ENCODE data around the gene FRMD4A.

The FRMD4A gene

DNA sequence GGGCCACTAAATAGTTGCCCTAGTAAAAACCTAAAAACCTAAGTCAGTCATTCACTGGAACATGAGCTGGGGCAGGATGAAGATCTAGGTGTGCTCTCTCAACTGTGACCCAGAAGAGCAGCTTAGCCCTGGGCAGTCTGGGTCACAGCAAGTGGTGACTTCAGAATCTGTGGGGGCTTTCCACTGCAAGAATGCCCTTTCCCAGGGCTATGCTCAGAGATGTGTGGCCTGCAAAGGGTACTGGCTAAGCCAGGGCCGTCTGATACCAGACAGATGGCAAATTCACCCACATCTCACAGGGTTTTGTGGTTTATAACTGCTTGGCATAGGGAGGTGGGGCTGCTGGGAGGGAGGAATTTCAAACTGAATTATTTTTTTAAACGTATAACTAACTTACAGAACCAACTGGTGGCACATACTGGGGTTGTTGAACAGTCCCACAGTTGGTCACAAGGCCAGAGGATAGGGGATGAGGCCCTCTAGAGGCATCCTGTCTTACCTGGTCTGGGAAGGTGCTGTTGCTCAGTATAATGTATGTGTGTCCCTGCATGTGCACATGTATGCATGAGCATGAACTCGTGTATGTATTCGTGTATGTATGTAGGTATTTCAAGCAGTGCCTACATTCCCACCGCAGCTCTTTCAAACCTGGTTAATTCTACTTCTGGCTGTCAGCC, 680.7 kb downstream of the FRMD4A start:
- Histone ChIP-seq H3K27me3 (ENCODE audit: low read depth, low read length) (no peaks in the 10 kb centered on the region), H3K36me3 (ENCODE audit: control insufficient read depth in 1 of 2, insufficient read depth in 2 of 2, low read length in 2 of 2) (peaks cover 69 to 75% of the 10 kb centered on the region in 2 donors), H3K9me3 (ENCODE audit: control insufficient read depth in 1 of 2, low read length in 2 of 2) (no peaks in the 10 kb centered on the region), H3K4me3 (ENCODE audit: low read depth in 1 of 2, low read length in 2 of 2) (no peak overlapping the region), H3K27ac (ENCODE audit: low read length) (no peak overlapping the region), H3K4me1 (ENCODE audit: control insufficient read depth in 1 of 2, insufficient read depth in 2 of 2, low read length in 2 of 2) (no peaks in the 10 kb centered on the region)

DNA sequence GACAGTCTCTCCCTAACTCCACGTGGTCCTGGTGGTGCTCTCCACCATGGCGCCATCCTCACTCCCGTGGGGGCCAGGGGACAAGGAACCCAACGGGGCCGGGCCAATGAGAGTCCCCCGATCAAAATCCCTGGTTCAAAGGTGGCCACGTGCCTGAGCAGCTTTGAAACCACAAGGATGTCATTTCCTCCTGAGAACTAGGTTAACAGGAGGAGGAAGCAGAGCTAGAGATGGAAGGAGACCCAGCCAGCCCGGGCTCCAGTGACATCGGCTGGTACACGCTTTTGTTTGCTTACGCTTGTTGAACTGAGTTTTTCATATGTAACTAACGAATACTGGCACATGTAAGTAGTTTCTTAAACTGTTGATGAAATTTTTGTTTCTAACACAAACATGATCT, 682.3 kb downstream of the FRMD4A start:
- Histone ChIP-seq H3K4me1 (ENCODE audit: control insufficient read depth in 1 of 2, insufficient read depth in 2 of 2, low read length in 2 of 2) (no peaks in the 10 kb centered on the region), H3K36me3 (ENCODE audit: control insufficient read depth in 1 of 2, insufficient read depth in 2 of 2, low read length in 2 of 2) (peaks cover 54 to 60% of the 10 kb centered on the region in 2 donors), H3K27me3 (ENCODE audit: low read depth, low read length) (no peaks in the 10 kb centered on the region), H3K4me3 (ENCODE audit: low read depth in 1 of 2, low read length in 2 of 2) (no peak overlapping the region), H3K27ac (ENCODE audit: low read length) (no peak overlapping the region), H3K9me3 (ENCODE audit: control insufficient read depth in 1 of 2, low read length in 2 of 2) (no peaks in the 10 kb centered on the region)

DNA sequence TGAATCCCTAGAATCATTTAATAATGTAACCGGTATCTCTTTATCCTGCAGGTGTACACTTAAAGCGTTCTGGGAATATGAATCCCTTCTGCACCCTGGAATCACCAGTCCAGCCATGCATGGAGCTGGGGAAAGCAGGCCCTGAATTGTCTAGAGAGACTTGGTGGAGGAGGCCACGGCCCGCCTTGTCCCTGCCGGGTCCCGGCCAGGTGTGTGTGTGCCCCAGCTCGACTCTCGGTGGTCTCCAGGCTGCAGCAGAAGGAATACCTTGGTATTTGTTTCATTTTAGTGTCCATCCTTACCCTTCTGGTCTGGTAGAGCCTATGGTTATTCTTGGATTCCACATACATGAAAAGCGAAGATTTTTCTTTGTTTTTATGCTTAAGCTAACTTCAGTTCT, 685.9 kb downstream of the FRMD4A start:
- H3K27me3 ChIP-seq (ENCODE audit: low read depth, low read length): no peaks in the 10 kb centered on the region
- H3K36me3 ChIP-seq (ENCODE audit: control insufficient read depth in 1 of 2, insufficient read depth in 2 of 2, low read length in 2 of 2): peaks cover 38 to 54% of the 10 kb centered on the region in 2 donors
- H3K4me1 ChIP-seq (ENCODE audit: control insufficient read depth in 1 of 2, insufficient read depth in 2 of 2, low read length in 2 of 2): no peaks in the 10 kb centered on the region
- H3K4me3 ChIP-seq (ENCODE audit: low read depth in 1 of 2, low read length in 2 of 2): no peak overlapping the region
- no peak overlapping the region for H3K27ac ChIP-seq (ENCODE audit: low read length)
- H3K9me3 ChIP-seq (ENCODE audit: control insufficient read depth in 1 of 2, low read length in 2 of 2): peaks cover 10 to 13% of the 10 kb centered on the region in 2 donors

DNA sequence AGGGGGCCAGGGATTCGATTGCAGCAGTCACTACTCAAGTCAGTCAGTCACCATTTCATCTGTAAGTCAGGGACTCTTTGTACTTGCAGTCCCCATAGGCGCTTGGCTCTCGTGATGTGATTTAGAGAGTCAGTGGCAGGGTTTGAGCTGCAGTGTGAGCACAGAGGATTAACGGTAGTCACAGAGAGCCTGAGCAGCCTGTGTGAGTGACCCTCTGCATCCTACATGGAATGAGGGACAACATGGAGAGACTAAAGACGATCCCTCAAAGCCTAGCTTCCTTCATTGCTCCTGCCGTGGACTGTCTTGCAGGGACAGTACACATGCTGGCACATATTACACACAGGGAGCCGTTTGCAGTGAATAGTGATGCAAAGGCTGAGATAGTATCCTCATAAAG, 687.7 kb downstream of the FRMD4A start:
- peaks cover 28 to 41% of the 10 kb centered on the region in 2 donors for H3K36me3 ChIP-seq (ENCODE audit: control insufficient read depth in 1 of 2, insufficient read depth in 2 of 2, low read length in 2 of 2)
- H3K27ac ChIP-seq (ENCODE audit: low read length): no peak overlapping the region
- no peak overlapping the region for H3K4me3 ChIP-seq (ENCODE audit: low read depth in 1 of 2, low read length in 2 of 2)
- H3K27me3 ChIP-seq (ENCODE audit: low read depth, low read length): no peaks in the 10 kb centered on the region
- H3K9me3 ChIP-seq (ENCODE audit: control insufficient read depth in 1 of 2, low read length in 2 of 2): peaks cover 10 to 13% of the 10 kb centered on the region in 2 donors
- H3K4me1 ChIP-seq (ENCODE audit: control insufficient read depth in 1 of 2, insufficient read depth in 2 of 2, low read length in 2 of 2): no peaks in the 10 kb centered on the region

DNA sequence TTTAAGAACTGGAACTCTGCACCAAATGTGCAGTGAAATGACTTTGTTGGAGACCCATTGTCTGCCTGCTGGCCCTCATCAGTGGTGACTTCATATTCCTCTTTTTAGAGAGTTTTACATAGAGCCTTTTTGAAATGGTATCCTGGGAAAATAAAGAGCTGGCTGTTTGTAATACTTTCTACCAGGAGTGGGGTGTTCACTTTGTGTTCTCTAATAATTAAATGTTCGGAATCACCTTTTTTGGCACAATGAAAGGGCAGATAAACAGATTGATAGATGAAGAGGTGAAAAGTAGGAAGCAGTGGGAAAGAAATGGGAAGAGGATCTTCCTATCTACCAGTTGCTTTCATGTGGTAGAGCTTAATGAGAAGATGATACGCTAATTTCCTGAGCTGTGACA, 688.4 kb downstream of the FRMD4A start:
- peaks cover 10 to 13% of the 10 kb centered on the region in 2 donors for H3K9me3 ChIP-seq (ENCODE audit: control insufficient read depth in 1 of 2, low read length in 2 of 2)
- no peak overlapping the region for H3K27ac ChIP-seq (ENCODE audit: low read length)
- no peaks in the 10 kb centered on the region for H3K4me1 ChIP-seq (ENCODE audit: control insufficient read depth in 1 of 2, insufficient read depth in 2 of 2, low read length in 2 of 2)
- H3K4me3 ChIP-seq (ENCODE audit: low read depth in 1 of 2, low read length in 2 of 2): no peak overlapping the region
- H3K36me3 ChIP-seq (ENCODE audit: control insufficient read depth in 1 of 2, insufficient read depth in 2 of 2, low read length in 2 of 2): peaks cover 27 to 37% of the 10 kb centered on the region in 2 donors
- H3K27me3 ChIP-seq (ENCODE audit: low read depth, low read length): no peaks in the 10 kb centered on the region

DNA sequence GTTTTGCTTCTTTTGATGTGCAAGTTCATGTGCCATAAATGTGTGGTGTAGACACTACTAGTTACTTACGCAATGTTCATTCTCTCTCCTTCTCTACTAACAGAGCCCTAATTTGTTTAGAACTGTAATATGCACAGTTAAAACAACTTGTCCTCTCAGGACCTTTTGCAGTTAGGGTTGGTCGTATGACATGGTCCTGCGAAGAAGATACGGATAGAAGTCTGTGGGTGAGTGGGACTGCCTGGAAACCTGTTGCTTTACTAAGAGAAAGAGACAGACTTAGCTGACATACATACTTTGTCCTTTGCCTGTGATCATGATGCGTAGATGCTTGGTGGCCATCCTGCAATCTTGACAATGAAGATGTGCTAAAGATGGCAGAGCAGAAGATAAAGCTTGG, 692.8 kb downstream of the FRMD4A start:
- peaks cover 9 to 15% of the 10 kb centered on the region in 2 donors for H3K4me1 ChIP-seq (ENCODE audit: control insufficient read depth in 1 of 2, insufficient read depth in 2 of 2, low read length in 2 of 2)
- peaks cover 6 to 17% of the 10 kb centered on the region in 2 donors for H3K36me3 ChIP-seq (ENCODE audit: control insufficient read depth in 1 of 2, insufficient read depth in 2 of 2, low read length in 2 of 2)
- H3K9me3 ChIP-seq (ENCODE audit: control insufficient read depth in 1 of 2, low read length in 2 of 2): peaks cover 10 to 13% of the 10 kb centered on the region in 2 donors
- H3K27ac ChIP-seq (ENCODE audit: low read length): no peak overlapping the region
- no peak overlapping the region for H3K4me3 ChIP-seq (ENCODE audit: low read depth in 1 of 2, low read length in 2 of 2)
- H3K27me3 ChIP-seq (ENCODE audit: low read depth, low read length): no peaks in the 10 kb centered on the region

DNA sequence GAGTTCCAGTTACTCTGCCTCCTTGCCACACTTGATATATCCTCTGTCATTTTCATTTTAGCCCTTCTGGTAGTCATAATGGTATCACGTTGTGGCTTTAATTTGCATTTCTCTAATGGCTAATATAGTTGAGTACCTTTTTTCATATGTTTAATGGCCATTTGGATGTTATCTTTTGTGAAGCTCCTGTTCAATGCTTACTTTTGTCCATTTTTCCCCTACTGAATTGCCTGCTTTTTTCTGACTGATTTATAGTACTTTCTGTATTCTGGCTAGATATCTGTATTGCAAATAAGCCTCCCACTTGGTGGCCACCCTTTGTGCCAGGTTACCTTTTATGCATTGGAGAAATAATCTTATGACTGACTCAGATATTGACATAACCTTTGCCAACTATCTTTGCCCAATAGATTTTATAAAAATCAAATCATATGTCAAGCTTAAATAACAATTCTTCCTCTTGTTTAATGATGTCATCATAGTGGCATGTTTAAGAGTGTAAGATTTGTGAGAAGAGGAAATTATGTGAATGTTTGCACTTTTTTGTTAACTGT, 693.3 kb downstream of the FRMD4A start:
- peaks cover 9 to 20% of the 10 kb centered on the region in 2 donors for H3K4me1 ChIP-seq (ENCODE audit: control insufficient read depth in 1 of 2, insufficient read depth in 2 of 2, low read length in 2 of 2)
- H3K36me3 ChIP-seq (ENCODE audit: control insufficient read depth in 1 of 2, insufficient read depth in 2 of 2, low read length in 2 of 2): peaks cover 2 to 11% of the 10 kb centered on the region in 2 donors
- H3K27me3 ChIP-seq (ENCODE audit: low read depth, low read length): no peaks in the 10 kb centered on the region
- H3K9me3 ChIP-seq (ENCODE audit: control insufficient read depth in 1 of 2, low read length in 2 of 2): peaks cover 6 to 9% of the 10 kb centered on the region in 2 donors
- no peak overlapping the region for H3K27ac ChIP-seq (ENCODE audit: low read length)
- no peak overlapping the region for H3K4me3 ChIP-seq (ENCODE audit: low read depth in 1 of 2, low read length in 2 of 2)

DNA sequence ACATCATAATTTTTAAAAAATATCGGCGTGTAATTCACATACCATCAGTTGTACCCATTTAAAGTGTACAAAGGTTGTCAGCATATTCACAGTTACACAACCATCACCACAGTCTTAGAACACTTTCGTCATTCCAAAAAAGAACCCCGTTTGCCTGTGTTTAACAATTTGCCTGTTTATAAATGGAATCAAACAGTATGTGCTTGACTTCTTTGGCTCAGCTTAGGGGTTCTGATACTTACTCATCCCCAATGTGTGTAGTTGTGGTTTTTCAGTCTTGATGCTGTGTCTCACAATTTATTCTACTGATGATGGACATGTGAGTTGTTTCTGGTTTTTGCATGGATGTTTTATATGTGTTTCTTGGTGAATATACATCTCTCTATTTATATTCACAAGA, 693.9 kb downstream of the FRMD4A start:
- H3K27ac ChIP-seq (ENCODE audit: low read length): no peak overlapping the region
- peaks cover 0 to 5% of the 10 kb centered on the region in 2 donors for H3K36me3 ChIP-seq (ENCODE audit: control insufficient read depth in 1 of 2, insufficient read depth in 2 of 2, low read length in 2 of 2)
- no peaks in the 10 kb centered on the region for H3K27me3 ChIP-seq (ENCODE audit: low read depth, low read length)
- H3K4me1 ChIP-seq (ENCODE audit: control insufficient read depth in 1 of 2, insufficient read depth in 2 of 2, low read length in 2 of 2): peaks cover 9 to 26% of the 10 kb centered on the region in 2 donors
- H3K4me3 ChIP-seq (ENCODE audit: low read depth in 1 of 2, low read length in 2 of 2): no peak overlapping the region
- peaks cover 0 to 3% of the 10 kb centered on the region in 2 donors for H3K9me3 ChIP-seq (ENCODE audit: control insufficient read depth in 1 of 2, low read length in 2 of 2)

DNA sequence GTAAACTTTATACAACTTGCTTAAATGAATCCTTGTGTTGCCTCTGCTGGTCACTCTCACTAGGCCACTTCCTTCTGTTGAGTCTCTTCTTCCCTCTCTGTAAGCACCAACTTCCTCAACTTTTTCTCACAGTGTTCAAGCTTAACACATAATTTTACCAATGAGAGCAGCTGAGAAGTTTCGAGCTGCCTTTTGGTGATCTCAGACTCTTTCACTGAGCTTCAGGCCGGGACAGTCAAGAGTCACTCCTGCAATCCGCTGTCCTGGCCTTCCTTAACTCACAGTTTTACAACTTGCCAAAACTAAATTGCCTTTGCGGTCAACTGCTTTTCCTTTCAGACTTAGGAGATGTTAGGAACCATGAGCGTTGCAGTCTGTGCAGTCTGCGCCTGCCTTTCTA, 696.5 kb downstream of the FRMD4A start:
- Histone ChIP-seq H3K4me1 (ENCODE audit: control insufficient read depth in 1 of 2, insufficient read depth in 2 of 2, low read length in 2 of 2) (peaks cover 9 to 27% of the 10 kb centered on the region in 2 donors), H3K9me3 (ENCODE audit: control insufficient read depth in 1 of 2, low read length in 2 of 2) (no peaks in the 10 kb centered on the region), H3K4me3 (ENCODE audit: low read depth in 1 of 2, low read length in 2 of 2) (peak overlapping the region in 1 of 2 donors; percentile 9), H3K27me3 (ENCODE audit: low read depth, low read length) (no peaks in the 10 kb centered on the region), H3K36me3 (ENCODE audit: control insufficient read depth in 1 of 2, insufficient read depth in 2 of 2, low read length in 2 of 2) (peaks cover 5 to 8% of the 10 kb centered on the region in 2 donors), H3K27ac (ENCODE audit: low read length) (peak overlapping the region; percentile 86)

DNA sequence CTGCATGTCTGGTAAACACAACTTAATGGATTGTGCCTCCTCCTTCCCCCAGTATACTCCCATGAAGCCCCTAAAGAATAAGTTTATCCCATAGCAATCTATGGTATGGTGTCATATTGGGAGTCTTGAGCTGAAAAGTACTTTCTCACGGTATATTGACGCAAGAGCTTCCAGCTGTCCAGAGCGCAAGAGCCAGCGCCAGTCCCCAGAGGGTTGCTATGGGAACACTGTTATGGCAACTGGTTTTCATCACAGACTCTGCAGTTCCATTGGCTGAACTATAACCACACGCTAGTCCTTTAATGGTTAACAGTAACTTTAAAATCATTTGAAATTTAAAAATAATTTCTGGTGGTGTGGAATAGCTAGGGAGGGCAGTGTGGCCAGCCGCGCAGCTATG, 697.0 kb downstream of the FRMD4A start:
- H3K36me3 ChIP-seq (ENCODE audit: control insufficient read depth in 1 of 2, insufficient read depth in 2 of 2, low read length in 2 of 2): peaks cover 5 to 8% of the 10 kb centered on the region in 2 donors
- peak overlapping the region; percentile 86 for H3K27ac ChIP-seq (ENCODE audit: low read length)
- no peaks in the 10 kb centered on the region for H3K9me3 ChIP-seq (ENCODE audit: control insufficient read depth in 1 of 2, low read length in 2 of 2)
- H3K4me1 ChIP-seq (ENCODE audit: control insufficient read depth in 1 of 2, insufficient read depth in 2 of 2, low read length in 2 of 2): peaks cover 9 to 27% of the 10 kb centered on the region in 2 donors
- peak overlapping the region in 1 of 2 donors; percentile 21 for H3K4me3 ChIP-seq (ENCODE audit: low read depth in 1 of 2, low read length in 2 of 2)
- no peaks in the 10 kb centered on the region for H3K27me3 ChIP-seq (ENCODE audit: low read depth, low read length)

DNA sequence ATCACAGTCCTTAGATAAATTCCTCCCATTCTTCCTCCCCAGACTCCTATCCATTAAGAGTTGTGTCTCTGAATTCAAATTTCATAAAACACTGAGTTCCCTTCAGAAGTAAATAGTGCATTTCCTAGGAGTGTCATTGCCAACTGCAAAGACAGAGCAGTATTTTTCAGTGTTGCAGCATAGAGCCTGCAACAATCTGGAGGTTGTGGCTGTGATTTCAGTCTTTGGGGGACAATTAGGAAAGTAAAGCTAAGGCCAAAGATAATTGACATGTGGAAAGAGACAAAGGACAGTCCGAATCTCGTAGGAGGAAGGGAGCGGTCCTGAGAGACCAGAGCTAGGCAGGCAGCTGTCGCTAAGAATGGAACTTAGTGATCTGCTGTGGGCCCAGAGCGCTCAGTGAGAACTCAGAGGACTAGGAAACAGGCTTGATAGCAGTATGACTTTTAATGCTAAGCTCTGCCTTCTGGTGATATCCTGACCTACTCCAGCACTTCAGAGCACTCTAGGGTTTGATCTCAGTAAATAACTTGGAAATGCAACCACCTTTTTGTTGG, 697.8 kb downstream of the FRMD4A start:
- peaks cover 9 to 27% of the 10 kb centered on the region in 2 donors for H3K4me1 ChIP-seq (ENCODE audit: control insufficient read depth in 1 of 2, insufficient read depth in 2 of 2, low read length in 2 of 2)

More for the DNA sequence above, 697.8 kb downstream of the FRMD4A start:
- Histone ChIP-seq H3K36me3 (ENCODE audit: control insufficient read depth in 1 of 2, insufficient read depth in 2 of 2, low read length in 2 of 2) (peaks cover 5 to 8% of the 10 kb centered on the region in 2 donors), H3K4me3 (ENCODE audit: low read depth in 1 of 2, low read length in 2 of 2) (no peak overlapping the region), H3K27me3 (ENCODE audit: low read depth, low read length) (no peaks in the 10 kb centered on the region), H3K27ac (ENCODE audit: low read length) (peak overlapping the region; percentile 86), H3K9me3 (ENCODE audit: control insufficient read depth in 1 of 2, low read length in 2 of 2) (no peaks in the 10 kb centered on the region)
